ENCODE results near the gene CRYBG3. TPM values are rescaled to one million over a fixed set of nuclear protein-coding genes. Genes with fewer than 3 reads are reported as not detected.

CRYBG3 gene
- total RNA-seq, 1 donor from 2014 or later: 30.1 TPM

- Histone ChIP-seq H3K27me3 (ENCODE audit: low read depth) (no peaks in the 10 kb centered on the region), H3K36me3 (peaks cover 9% of the 10 kb centered on the region), H3K4me1 (peaks cover 22% of the 10 kb centered on the region), H3K27ac (peak overlapping the region; percentile 86), H3K9me3 (no peaks in the 10 kb centered on the region), H3K4me3 (peak overlapping the region; percentile 75)
- no peak for ATAC-seq
- intact Hi-C loops (cut with DNase I): no loop called here
- no peak for DNase-seq
- TF ChIP-seq CTCF (IDR thresholded peaks at IDR 0.05): no peak
These were observed 149.3 kb downstream of the CRYBG3 start for GRCh38 chr3:97970956-97971620.

GRCh38 chr3:97971679-97972567, 150.1 kb downstream of the CRYBG3 start, which contains the start of gene RIOX2:
Gene RIOX2 (minus strand): TSS chr3:97972431. CDS start chr3:97967593, 4,838 bp downstream.
- H3K4me3 ChIP-seq: peak within 1 kb of the TSS; percentile 75
- H3K27ac ChIP-seq: peak within 1 kb of the TSS; percentile 86
- ATAC-seq: peak; percentile 98 to 99
- TF ChIP-seq CTCF (IDR thresholded peaks at IDR 0.05): peak; percentile 15
- H3K27me3 ChIP-seq (ENCODE audit: low read depth): no peaks in the 10 kb centered on the region
- H3K4me1 ChIP-seq: peaks cover 22% of the 10 kb centered on the region
- intact Hi-C loops (cut with DNase I): no loop called here
- DNase-seq: peak; percentile 91
- H3K9me3 ChIP-seq: no peaks in the 10 kb centered on the region
- H3K36me3 ChIP-seq: peaks cover under 1% of the 10 kb centered on the region

DNA sequence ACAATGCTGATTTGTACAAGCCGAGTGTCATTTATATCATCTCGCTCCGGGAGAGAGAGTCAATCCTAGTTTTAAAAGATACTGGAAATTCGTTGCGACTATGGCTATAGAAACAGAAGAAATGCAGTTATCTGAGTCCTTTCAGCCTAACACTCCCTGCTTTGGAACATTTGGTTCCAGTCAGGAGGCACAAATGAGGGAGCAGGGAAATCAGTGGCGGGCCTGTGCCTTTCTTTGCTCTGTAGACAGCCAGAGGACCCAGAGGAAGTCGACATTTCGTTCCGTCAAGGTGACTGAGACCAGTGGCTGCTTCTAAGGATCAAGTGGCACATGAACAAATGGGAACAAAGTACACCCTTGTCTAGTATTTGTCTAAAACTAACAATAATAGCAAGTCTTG, 151.2 kb downstream of the CRYBG3 start:
- ATAC-seq (no peak), DNase-seq (no peak)
- TF ChIP-seq CTCF (IDR thresholded peaks at IDR 0.05): no peak
- Histone ChIP-seq H3K27me3 (ENCODE audit: low read depth) (no peaks in the 10 kb centered on the region), H3K4me1 (peaks cover 22% of the 10 kb centered on the region), H3K9me3 (no peaks in the 10 kb centered on the region), H3K27ac (peak overlapping the region; percentile 86), H3K36me3 (no peaks in the 10 kb centered on the region), H3K4me3 (peak overlapping the region; percentile 75)
- intact Hi-C loops (cut with DNase I): no loop called here

- H3K9me3 ChIP-seq: no peaks in the 10 kb centered on the region
- intact Hi-C loops (cut with DNase I): no loop called here
- ATAC-seq (no peak), DNase-seq (no peak)
- no peak for TF ChIP-seq CTCF (IDR thresholded peaks at IDR 0.05)
- H3K27me3 ChIP-seq (ENCODE audit: low read depth): no peaks in the 10 kb centered on the region
- no peak overlapping the region for H3K4me3 ChIP-seq
- no peaks in the 10 kb centered on the region for H3K36me3 ChIP-seq
- H3K4me1 ChIP-seq: peaks cover 22% of the 10 kb centered on the region
- no peak overlapping the region for H3K27ac ChIP-seq
These were observed 153.2 kb downstream of the CRYBG3 start for GRCh38 chr3:97974996-97975395.

- H3K27ac ChIP-seq: no peak overlapping the region
- DNase-seq: no peak
- H3K27me3 ChIP-seq (ENCODE audit: low read depth): no peaks in the 10 kb centered on the region
- ATAC-seq: no peak
- no peak overlapping the region for H3K4me3 ChIP-seq
- TF ChIP-seq CTCF (IDR thresholded peaks at IDR 0.05): no peak
- no peaks in the 10 kb centered on the region for H3K36me3 ChIP-seq
- no peaks in the 10 kb centered on the region for H3K9me3 ChIP-seq
- peaks cover 18% of the 10 kb centered on the region for H3K4me1 ChIP-seq
- intact Hi-C loops (cut with DNase I): no loop called here
These were observed 153.7 kb downstream of the CRYBG3 start for GRCh38 chr3:97975466-97975865.

Measured in lower lobe of right lung (tissue), 2 donors.